ENCODE results near the gene ZDBF2. TPM values are rescaled to one million over a fixed set of nuclear protein-coding genes. Genes with fewer than 3 reads are reported as not detected.
A peak's percentile ranks its signal among the peaks of the same experiment; 100 is the strongest.
"Not testable (repeated sequence)": the region's sequence is repeated elsewhere in the genome, so short reads cannot be mapped to it uniquely, and the experiment has no call there.

ZDBF2 gene
- total RNA-seq, 3 donors from 2014 or later, result 5.2 to 6.5 (median 6.3) TPM

DNA sequence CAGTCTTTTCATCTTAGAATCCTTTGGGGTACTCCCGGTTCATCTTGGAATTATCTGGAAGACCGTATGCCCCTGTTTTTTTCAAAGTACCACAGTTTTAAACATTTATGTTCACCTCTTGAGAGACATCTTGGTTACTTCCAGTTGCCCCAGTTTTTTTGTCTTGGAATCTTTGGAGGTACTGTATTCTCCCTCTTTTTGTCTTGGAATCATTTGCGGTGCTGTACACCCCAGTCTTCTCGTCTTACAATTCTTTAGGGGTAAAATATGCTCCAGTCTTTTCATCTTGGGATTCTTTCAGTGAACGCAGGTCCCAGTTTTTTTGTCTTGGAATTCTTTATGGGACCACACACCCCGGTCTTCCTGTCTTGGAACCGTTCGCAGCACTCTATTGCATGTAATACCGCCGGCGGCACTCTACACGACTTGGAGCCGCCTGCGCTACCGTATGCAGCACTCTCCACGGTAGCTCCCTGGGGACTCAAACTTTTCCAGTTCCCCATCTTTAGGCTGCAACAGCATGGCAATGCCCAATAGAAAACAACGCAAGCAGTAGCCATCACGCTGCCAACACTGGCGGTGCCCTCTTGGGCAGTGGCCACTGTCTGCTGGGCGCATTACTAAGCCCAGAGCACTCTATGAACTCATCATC is 21.2 kb upstream of the ZDBF2 start:
- DNase-seq (no peak), ATAC-seq (no peak)
- Mint-ChIP-seq H3K4me3 (no peak overlapping the region), H3K9me3 (peaks cover 5% of the 10 kb centered on the region), H3K4me1 (ENCODE audit: low read depth) (peaks cover 5% of the 10 kb centered on the region), H3K36me3 (ENCODE audit: insufficient read depth) (no peaks in the 10 kb centered on the region), H3K27me3 (ENCODE audit: low read depth) (peaks cover 66% of the 10 kb centered on the region)

DNA sequence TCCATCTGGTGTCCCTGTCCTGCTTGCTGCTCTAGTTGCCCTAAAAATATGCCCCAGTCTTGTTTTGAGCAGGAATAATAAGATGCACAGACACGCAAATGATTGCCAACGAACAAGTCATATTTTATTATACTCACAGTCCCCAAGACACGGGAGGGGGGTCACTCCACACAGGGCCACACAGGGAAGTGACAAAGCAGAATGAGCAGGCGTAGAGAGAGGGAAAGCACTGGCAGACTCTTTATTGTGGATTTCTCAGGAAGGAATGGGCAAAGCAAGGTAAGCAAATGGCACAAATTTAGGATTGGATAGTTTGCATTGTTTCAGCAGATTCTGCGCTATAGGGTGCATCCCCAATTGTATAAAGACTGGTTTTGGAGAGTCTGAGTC is 20.7 kb upstream of the ZDBF2 start:
- Mint-ChIP-seq H3K36me3 (ENCODE audit: insufficient read depth) (no peaks in the 10 kb centered on the region), H3K9me3 (peaks cover 5% of the 10 kb centered on the region), H3K27me3 (ENCODE audit: low read depth) (peaks cover 66% of the 10 kb centered on the region), H3K4me3 (no peak overlapping the region), H3K4me1 (ENCODE audit: low read depth) (peaks cover 5% of the 10 kb centered on the region)
- DNase-seq, result no peak
- ATAC-seq, result no peak

- H3K36me3 Mint-ChIP-seq (ENCODE audit: insufficient read depth), result no peaks in the 10 kb centered on the region
- no peak for DNase-seq
- peaks cover 7% of the 10 kb centered on the region for H3K4me1 Mint-ChIP-seq (ENCODE audit: low read depth)
- no peak for ATAC-seq
- H3K4me3 Mint-ChIP-seq, result no peak overlapping the region
- H3K27me3 Mint-ChIP-seq (ENCODE audit: low read depth), result peaks cover 69% of the 10 kb centered on the region
- H3K9me3 Mint-ChIP-seq, result peaks cover 5% of the 10 kb centered on the region
Measured at GRCh38 chr2:206255003-206255402, 19.5 kb upstream of the ZDBF2 start.

- Mint-ChIP-seq H3K36me3 (ENCODE audit: insufficient read depth) (no peaks in the 10 kb centered on the region), H3K27me3 (ENCODE audit: low read depth) (peaks cover 72% of the 10 kb centered on the region), H3K4me1 (ENCODE audit: low read depth) (peaks cover 3% of the 10 kb centered on the region), H3K9me3 (peaks cover 5% of the 10 kb centered on the region), H3K4me3 (no peak overlapping the region)
- ATAC-seq, result no peak
- DNase-seq, result no peak
Measured at GRCh38 chr2:206256706-206257205, 17.7 kb upstream of the ZDBF2 start.

GRCh38 chr2:206257350-206257749 is 17.1 kb upstream of the ZDBF2 start:
- DNase-seq (no peak), ATAC-seq (no peak)
- Mint-ChIP-seq H3K36me3 (ENCODE audit: insufficient read depth) (no peaks in the 10 kb centered on the region), H3K9me3 (peaks cover 5% of the 10 kb centered on the region), H3K27me3 (ENCODE audit: low read depth) (peaks cover 72% of the 10 kb centered on the region), H3K4me1 (ENCODE audit: low read depth) (peaks cover 3% of the 10 kb centered on the region), H3K4me3 (no peak overlapping the region)

DNA sequence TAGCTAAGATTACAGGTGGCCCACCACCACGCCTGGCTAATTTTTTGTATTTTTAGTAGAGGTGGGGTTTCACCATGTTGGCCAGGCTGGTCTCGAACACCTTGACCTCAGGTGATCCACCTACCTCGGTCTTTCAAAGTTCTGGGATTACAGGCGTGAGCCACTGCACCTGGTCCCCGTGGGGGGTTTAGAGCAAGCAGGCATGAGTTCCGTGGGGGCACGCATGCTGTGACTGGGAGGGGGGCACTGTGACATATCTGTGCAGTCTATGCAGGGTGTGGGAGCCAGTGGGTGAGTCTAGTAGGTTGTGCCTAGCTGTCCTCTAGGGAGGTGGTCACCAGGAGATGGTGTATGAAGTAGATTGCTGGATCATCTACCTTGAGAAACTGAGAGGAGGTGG is 16.6 kb upstream of the ZDBF2 start:
- peaks cover under 1% of the 10 kb centered on the region for H3K9me3 Mint-ChIP-seq
- no peak overlapping the region for H3K4me3 Mint-ChIP-seq
- peaks cover 72% of the 10 kb centered on the region for H3K27me3 Mint-ChIP-seq (ENCODE audit: low read depth)
- peaks cover 3% of the 10 kb centered on the region for H3K4me1 Mint-ChIP-seq (ENCODE audit: low read depth)
- ATAC-seq, result no peak
- H3K36me3 Mint-ChIP-seq (ENCODE audit: insufficient read depth), result no peaks in the 10 kb centered on the region
- no peak for DNase-seq

DNA sequence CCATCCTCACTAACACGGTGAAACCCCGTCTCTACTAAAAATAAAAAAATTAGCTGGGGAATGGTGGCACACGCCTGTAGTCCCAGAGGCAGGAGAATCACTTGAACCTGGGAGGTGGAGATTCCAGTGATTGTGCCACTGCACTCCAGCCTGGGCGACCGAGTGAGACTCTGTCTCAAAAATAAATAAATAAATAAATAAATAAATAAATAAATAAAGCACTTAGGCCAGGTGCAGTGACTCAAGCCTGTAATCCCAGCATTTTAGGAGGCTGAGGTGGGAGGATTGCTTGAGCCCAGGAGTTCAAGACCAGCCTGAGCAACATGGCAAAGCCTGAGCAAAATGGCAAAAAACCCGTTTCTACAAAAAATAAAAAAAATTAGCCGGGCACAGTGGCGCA is 15.8 kb upstream of the ZDBF2 start:
- not testable (repeated sequence) for DNase-seq; H3K36me3 Mint-ChIP-seq (ENCODE audit: insufficient read depth); ATAC-seq; H3K4me1 Mint-ChIP-seq (ENCODE audit: low read depth); H3K9me3 Mint-ChIP-seq; H3K4me3 Mint-ChIP-seq
- H3K27me3 Mint-ChIP-seq (ENCODE audit: low read depth), result peaks cover 72% of the 10 kb centered on the region

GRCh38 chr2:206259376-206260187 is 14.9 kb upstream of the ZDBF2 start:
- no peaks in the 10 kb centered on the region for H3K36me3 Mint-ChIP-seq (ENCODE audit: insufficient read depth)

GRCh38 chr2:206260188-206261012 is 14.1 kb upstream of the ZDBF2 start:
- no peak for DNase-seq
- peak in 1 of 2 donors; percentile 43 for ATAC-seq
- H3K27me3 Mint-ChIP-seq (ENCODE audit: low read depth), result peaks cover 74% of the 10 kb centered on the region
- H3K4me3 Mint-ChIP-seq, result no peak overlapping the region
- H3K4me1 Mint-ChIP-seq (ENCODE audit: low read depth), result peaks cover 9% of the 10 kb centered on the region
- H3K36me3 Mint-ChIP-seq (ENCODE audit: insufficient read depth), result no peaks in the 10 kb centered on the region
- no peaks in the 10 kb centered on the region for H3K9me3 Mint-ChIP-seq

More at GRCh38 chr2:206259376-206260187, 14.9 kb upstream of the ZDBF2 start:
- DNase-seq (no peak), ATAC-seq (no peak)
- peaks cover 75% of the 10 kb centered on the region for H3K27me3 Mint-ChIP-seq (ENCODE audit: low read depth)
- peaks cover 9% of the 10 kb centered on the region for H3K4me1 Mint-ChIP-seq (ENCODE audit: low read depth)
- H3K4me3 Mint-ChIP-seq, result no peak overlapping the region
- H3K9me3 Mint-ChIP-seq, result no peaks in the 10 kb centered on the region

- H3K27me3 Mint-ChIP-seq (ENCODE audit: low read depth), result peaks cover 80% of the 10 kb centered on the region
- H3K9me3 Mint-ChIP-seq, result no peaks in the 10 kb centered on the region
- no peaks in the 10 kb centered on the region for H3K36me3 Mint-ChIP-seq (ENCODE audit: insufficient read depth)
- peaks cover 9% of the 10 kb centered on the region for H3K4me1 Mint-ChIP-seq (ENCODE audit: low read depth)
- ATAC-seq (no peak), DNase-seq (no peak)
- no peak overlapping the region for H3K4me3 Mint-ChIP-seq
Measured at GRCh38 chr2:206263959-206264603, 10.4 kb upstream of the ZDBF2 start.

- no peak overlapping the region for H3K4me3 Mint-ChIP-seq
- no peak for DNase-seq
- no peak for ATAC-seq
- peaks cover 75% of the 10 kb centered on the region for H3K27me3 Mint-ChIP-seq (ENCODE audit: low read depth)
- H3K4me1 Mint-ChIP-seq (ENCODE audit: low read depth), result peaks cover 6% of the 10 kb centered on the region
- H3K36me3 Mint-ChIP-seq (ENCODE audit: insufficient read depth), result no peaks in the 10 kb centered on the region
- no peaks in the 10 kb centered on the region for H3K9me3 Mint-ChIP-seq
Measured at GRCh38 chr2:206266130-206267125, 8.0 kb upstream of the ZDBF2 start.

GRCh38 chr2:206267567-206267966 is 6.9 kb upstream of the ZDBF2 start:
- H3K4me1 Mint-ChIP-seq (ENCODE audit: low read depth), result peaks cover 6% of the 10 kb centered on the region
- no peak overlapping the region for H3K4me3 Mint-ChIP-seq
- H3K36me3 Mint-ChIP-seq (ENCODE audit: insufficient read depth), result no peaks in the 10 kb centered on the region
- no peak for ATAC-seq
- peaks cover 74% of the 10 kb centered on the region for H3K27me3 Mint-ChIP-seq (ENCODE audit: low read depth)
- DNase-seq, result no peak
- H3K9me3 Mint-ChIP-seq, result no peaks in the 10 kb centered on the region

GRCh38 chr2:206271065-206271464 is 3.4 kb upstream of the ZDBF2 start:
- DNase-seq (no peak), ATAC-seq (no peak)
- H3K4me3 Mint-ChIP-seq, result no peak overlapping the region
- H3K27me3 Mint-ChIP-seq (ENCODE audit: low read depth), result peaks cover 67% of the 10 kb centered on the region
- no peaks in the 10 kb centered on the region for H3K36me3 Mint-ChIP-seq (ENCODE audit: insufficient read depth)
- H3K9me3 Mint-ChIP-seq, result no peaks in the 10 kb centered on the region
- H3K4me1 Mint-ChIP-seq (ENCODE audit: low read depth), result peaks cover 13% of the 10 kb centered on the region

All from activated T-cell treated with anti-CD3 and anti-CD28 coated beads, Interleukin-2, amount 50 U/mL, for 4 hours (primary cell).